Suprapubic skin (tissue), 4 donors: ENCODE results near the gene PPP2R2B. TPM values are rescaled to one million over a fixed set of nuclear protein-coding genes. Genes with fewer than 3 reads are reported as not detected.

Experiments
- DNase-seq, 2 donors: peaks; one replicate each; pipeline ENCODE4 v3.0.0-alpha.2; 2019; ENCODE audit warnings: low spot score in 2 of 2
- H3K27ac ChIP-seq: fragments of 200-600 bp; sonication (generic); one replicate; pipeline ENCODE4 v1.5.1; 2019
- H3K27me3 ChIP-seq: fragments of 200-600 bp; sonication (generic); one replicate; pipeline ENCODE4 v1.5.1; 2019
- H3K36me3 ChIP-seq: fragments of 200-600 bp; sonication (generic); one replicate; pipeline ENCODE4 v1.5.1; 2019
- H3K4me1 ChIP-seq: fragments of 200-600 bp; sonication (generic); one replicate; pipeline ENCODE4 v1.5.1; 2019
- H3K4me3 ChIP-seq: fragments of 200-600 bp; sonication (generic); one replicate; pipeline ENCODE4 v1.5.1; 2019; ENCODE audit warnings: mild to moderate bottlenecking
- H3K9me3 ChIP-seq: fragments of 200-600 bp; sonication (generic); one replicate; pipeline ENCODE4 v1.5.1; 2019
- CTCF ChIP-seq, 2 donors: fragments of 200-600 bp in 1 of 2; fragments of 450-650 bp in 1 of 2; sonication (generic) in 1 of 2; IDR thresholded peaks; one replicate each; pipeline ENCODE4 v1.5.1; 2016 to 2019; ENCODE audit warnings: antibody characterized with exemption in 2 of 2, mild to moderate bottlenecking in 1 of 2, moderate library complexity in 1 of 2
- EP300 ChIP-seq: sonication (generic); formaldehyde crosslinking; IDR thresholded peaks from one replicate; pipeline ENCODE4 v1.6.1; 2017; ENCODE audit warnings: antibody characterized with exemption
- POLR2A ChIP-seq, 2 donors: fragments of 450-650 bp; IDR thresholded peaks; one replicate each; pipeline ENCODE4 v1.6.1; 2017; ENCODE audit warnings: antibody characterized with exemption in 2 of 2, mild to moderate bottlenecking in 2 of 2, moderate library complexity in 2 of 2
- POLR2AphosphoS5 ChIP-seq, 3 donors: sonication (generic); formaldehyde crosslinking; IDR thresholded peaks; one replicate each; pipeline ENCODE4 v1.6.1; 2017; ENCODE audit warnings: antibody characterized with exemption in 3 of 3
- WGBS: methylation state at CpG from one replicate; pipeline ENCODE4 v1.1.5; 2018; 5-methylcytosine and 5-hydroxymethylcytosine counted together
- total RNA-seq, 4 donors: library from RNA; depleted of rRNA; stranded (reverse); fragments of >200 nt; gene quantifications; one replicate each; pipeline ENCODE4 v1.1.0, GENCODE V29; 2016

The PPP2R2B gene
- total RNA-seq, 4 donors from 2014 or later, result 1.2 to 6.4 (median 3.8) TPM

GRCh38 chr5:146607659-146608332, 270.8 kb downstream of the PPP2R2B start:
- Histone ChIP-seq H3K4me1 (no peaks in the 10 kb centered on the region), H3K4me3 (no peak overlapping the region), H3K9me3 (no peaks in the 10 kb centered on the region), H3K27ac (no peak overlapping the region), H3K27me3 (no peaks in the 10 kb centered on the region), H3K36me3 (no peaks in the 10 kb centered on the region)
- DNase-seq, result no peak
- TF ChIP-seq CTCF (IDR thresholded peaks at IDR 0.05) (no peak), POLR2AphosphoS5 (IDR thresholded peaks at IDR 0.05) (no peak), POLR2A (IDR thresholded peaks at IDR 0.05) (no peak), EP300 (no peak)

GRCh38 chr5:146606893-146607292, 271.7 kb downstream of the PPP2R2B start:
- Histone ChIP-seq H3K27me3 (no peaks in the 10 kb centered on the region), H3K9me3 (no peaks in the 10 kb centered on the region), H3K4me1 (no peaks in the 10 kb centered on the region), H3K4me3 (no peak overlapping the region), H3K27ac (no peak overlapping the region), H3K36me3 (no peaks in the 10 kb centered on the region)
- WGBS, result 85% methylated on average over 11 of the region's 11 CpGs
- DNase-seq, result no peak
- TF ChIP-seq POLR2AphosphoS5 (IDR thresholded peaks at IDR 0.05), result no peak

GRCh38 chr5:146600376-146600775, 278.2 kb downstream of the PPP2R2B start:
- Histone ChIP-seq H3K27me3 (no peaks in the 10 kb centered on the region), H3K4me1 (no peaks in the 10 kb centered on the region), H3K4me3 (no peak overlapping the region), H3K9me3 (no peaks in the 10 kb centered on the region), H3K36me3 (no peaks in the 10 kb centered on the region), H3K27ac (no peak overlapping the region)
- 65% methylated on average over 5 of the region's 5 CpGs for WGBS
- no peak for DNase-seq
- no peak for TF ChIP-seq POLR2A (IDR thresholded peaks at IDR 0.05)
- TF ChIP-seq CTCF (IDR thresholded peaks at IDR 0.05), result no peak
- no peak for TF ChIP-seq POLR2AphosphoS5 (IDR thresholded peaks at IDR 0.05)
- TF ChIP-seq EP300, result no peak

- Histone ChIP-seq H3K27ac (no peak overlapping the region), H3K27me3 (no peaks in the 10 kb centered on the region), H3K4me1 (no peaks in the 10 kb centered on the region), H3K4me3 (no peak overlapping the region), H3K9me3 (no peaks in the 10 kb centered on the region), H3K36me3 (no peaks in the 10 kb centered on the region)
- DNase-seq, result no peak
- 81% methylated on average over 1 of the region's 1 CpG for WGBS
- no peak for TF ChIP-seq EP300
- TF ChIP-seq POLR2AphosphoS5 (IDR thresholded peaks at IDR 0.05), result no peak
- TF ChIP-seq CTCF (IDR thresholded peaks at IDR 0.05), result no peak
Observed at GRCh38 chr5:146599261-146599660, 279.3 kb downstream of the PPP2R2B start.

- no peak for DNase-seq
- no peaks in the 10 kb centered on the region for H3K36me3 ChIP-seq
- no peaks in the 10 kb centered on the region for H3K27me3 ChIP-seq
- TF ChIP-seq EP300 (no peak), POLR2A (IDR thresholded peaks at IDR 0.05) (no peak), CTCF (IDR thresholded peaks at IDR 0.05) (no peak)
- 62% methylated on average over 2 of the region's 2 CpGs for WGBS
- H3K4me3 ChIP-seq, result no peak overlapping the region
- H3K27ac ChIP-seq, result no peak overlapping the region
- H3K4me1 ChIP-seq, result no peaks in the 10 kb centered on the region
- no peaks in the 10 kb centered on the region for H3K9me3 ChIP-seq
Observed at GRCh38 chr5:146595088-146595487, 283.5 kb downstream of the PPP2R2B start.

GRCh38 chr5:146592352-146592751, 286.2 kb downstream of the PPP2R2B start:
- Histone ChIP-seq H3K4me3 (no peak overlapping the region), H3K4me1 (no peaks in the 10 kb centered on the region), H3K36me3 (no peaks in the 10 kb centered on the region), H3K9me3 (no peaks in the 10 kb centered on the region), H3K27me3 (no peaks in the 10 kb centered on the region), H3K27ac (no peak overlapping the region)
- WGBS, result 58% methylated on average over 2 of the region's 2 CpGs
- TF ChIP-seq POLR2AphosphoS5 (IDR thresholded peaks at IDR 0.05) (no peak), CTCF (IDR thresholded peaks at IDR 0.05) (no peak), EP300 (no peak), POLR2A (IDR thresholded peaks at IDR 0.05) (no peak)
- DNase-seq, result no peak
